T-helper 17 cell (primary cell): Measurements from ENCODE around the gene KCNQ4. TPM values are rescaled to one million over a fixed set of nuclear protein-coding genes. Genes with fewer than 3 reads are reported as not detected.
A peak's percentile ranks its signal among the peaks of the same experiment; 100 is the strongest.

Source experiments
- ATAC-seq: fragments of 150-1000 bp; cut with Tn5 transposase; 2 replicates; pipeline ENCODE4 v1.10.0; 2021; ENCODE audit warnings: mild to moderate bottlenecking, moderate library complexity
- DNase-seq, 3 donors: peaks; one replicate each; pipeline versions ENCODE4 v3.0.0 to v3.0.0-alpha.2; 2020 to 2021
- H3K9me3 ChIP-seq: one replicate; pipeline ENCODE4 v1.7.0; 2013; ENCODE audit warnings: low read length, mild to moderate bottlenecking; ENCODE audit not compliant: control insufficient read depth, poor library complexity, severe bottlenecking
- H3K27ac Mint-ChIP-seq: one replicate; pipeline ENCODE4 v1.8.0; 2022; ENCODE audit warnings: mild to moderate bottlenecking, moderate library complexity, mixed read lengths
- H3K27me3 Mint-ChIP-seq: one replicate; pipeline ENCODE4 v1.8.0; 2022; ENCODE audit warnings: mixed read lengths
- H3K36me3 Mint-ChIP-seq: one replicate; pipeline ENCODE4 v1.8.0; 2022; ENCODE audit warnings: low read depth, mixed read lengths
- H3K4me1 Mint-ChIP-seq: one replicate; pipeline ENCODE4 v1.8.0; 2022; ENCODE audit warnings: mild to moderate bottlenecking, mixed read lengths
- H3K4me3 Mint-ChIP-seq: one replicate; pipeline ENCODE4 v1.8.0; 2022; ENCODE audit warnings: mild to moderate bottlenecking, moderate library complexity, mixed read lengths
- total RNA-seq, 4 donors: library from RNA in 2 of 4; stranded (reverse) in 2 of 4; gene quantifications; one replicate each; pipeline ENCODE4 v1.2.3 and lab custom pipeline; 2022 to 2026

KCNQ4 gene
- total RNA-seq, 2 donors from 2014 or later = 0.17 to 0.86 TPM

- H3K4me1 Mint-ChIP-seq = peaks cover 3% of the 10 kb centered on the region
- H3K27ac Mint-ChIP-seq = no peak overlapping the region
- H3K36me3 Mint-ChIP-seq = no peaks in the 10 kb centered on the region
- DNase-seq (no peak), ATAC-seq (no peak)
- no peak overlapping the region for H3K4me3 Mint-ChIP-seq
- H3K9me3 ChIP-seq = no peaks in the 10 kb centered on the region
- H3K27me3 Mint-ChIP-seq = peaks cover 10% of the 10 kb centered on the region
These were observed 71.9 kb downstream of the KCNQ4 start for GRCh38 chr1:40855513-40855912.

GRCh38 chr1:40856116-40856515, 72.5 kb downstream of the KCNQ4 start:
- no peak overlapping the region for H3K4me3 Mint-ChIP-seq
- no peaks in the 10 kb centered on the region for H3K9me3 ChIP-seq
- H3K4me1 Mint-ChIP-seq = peaks cover 7% of the 10 kb centered on the region
- no peak overlapping the region for H3K27ac Mint-ChIP-seq
- H3K27me3 Mint-ChIP-seq = peaks cover 5% of the 10 kb centered on the region
- no peak for DNase-seq
- ATAC-seq = no peak
- H3K36me3 Mint-ChIP-seq = no peaks in the 10 kb centered on the region

- no peak for ATAC-seq
- no peaks in the 10 kb centered on the region for H3K36me3 Mint-ChIP-seq
- no peak for DNase-seq
- H3K4me3 Mint-ChIP-seq = no peak overlapping the region
- H3K4me1 Mint-ChIP-seq = peaks cover 4% of the 10 kb centered on the region
- H3K9me3 ChIP-seq = no peaks in the 10 kb centered on the region
- H3K27me3 Mint-ChIP-seq = no peaks in the 10 kb centered on the region
- no peak overlapping the region for H3K27ac Mint-ChIP-seq
These were observed 73.2 kb downstream of the KCNQ4 start for GRCh38 chr1:40856656-40857302.

GRCh38 chr1:40857737-40858136, 74.2 kb downstream of the KCNQ4 start:
- ATAC-seq = no peak
- H3K4me3 Mint-ChIP-seq = no peak overlapping the region
- no peaks in the 10 kb centered on the region for H3K36me3 Mint-ChIP-seq
- H3K27ac Mint-ChIP-seq = no peak overlapping the region
- H3K27me3 Mint-ChIP-seq = no peaks in the 10 kb centered on the region
- no peaks in the 10 kb centered on the region for H3K9me3 ChIP-seq
- H3K4me1 Mint-ChIP-seq = peaks cover 8% of the 10 kb centered on the region
- no peak for DNase-seq

GRCh38 chr1:40858856-40859416, 75.3 kb downstream of the KCNQ4 start:
- no peaks in the 10 kb centered on the region for H3K27me3 Mint-ChIP-seq
- no peaks in the 10 kb centered on the region for H3K9me3 ChIP-seq
- no peak overlapping the region for H3K27ac Mint-ChIP-seq
- H3K4me3 Mint-ChIP-seq = no peak overlapping the region
- DNase-seq (no peak), ATAC-seq (no peak)
- H3K4me1 Mint-ChIP-seq = peaks cover 9% of the 10 kb centered on the region
- no peaks in the 10 kb centered on the region for H3K36me3 Mint-ChIP-seq

- Mint-ChIP-seq H3K27me3 (no peaks in the 10 kb centered on the region), H3K36me3 (no peaks in the 10 kb centered on the region)
- no peaks in the 10 kb centered on the region for H3K9me3 ChIP-seq
These were observed 77.2 kb downstream of the KCNQ4 start for GRCh38 chr1:40860706-40861223.

GRCh38 chr1:40861224-40862003, 77.8 kb downstream of the KCNQ4 start:
- Mint-ChIP-seq H3K27ac (peak overlapping the region; percentile 37), H3K4me1 (peaks cover 9% of the 10 kb centered on the region), H3K36me3 (no peaks in the 10 kb centered on the region), H3K4me3 (peak overlapping the region; percentile 92), H3K27me3 (no peaks in the 10 kb centered on the region)
- H3K9me3 ChIP-seq = no peaks in the 10 kb centered on the region
- DNase-seq (peak in 2 of 3 donors; percentile 24 to 28), ATAC-seq (no peak)

More at GRCh38 chr1:40860706-40861223, 77.2 kb downstream of the KCNQ4 start:
- H3K4me3 Mint-ChIP-seq = peak overlapping the region; percentile 92
- H3K4me1 Mint-ChIP-seq = peaks cover 9% of the 10 kb centered on the region
- DNase-seq = no peak
- H3K27ac Mint-ChIP-seq = peak overlapping the region; percentile 37
- no peak for ATAC-seq

GRCh38 chr1:40862008-40862863, 78.6 kb downstream of the KCNQ4 start, which contains the start of gene CITED4:
Gene CITED4, minus strand, starts transcription at chr1:40862363. Its CDS starts 236 bp downstream, at chr1:40862127.
- H3K4me1 Mint-ChIP-seq = peaks cover 9% of the 10 kb centered on the region
- no peaks in the 10 kb centered on the region for H3K36me3 Mint-ChIP-seq
- H3K27ac Mint-ChIP-seq = peak within 1 kb of the TSS; percentile 75
- H3K9me3 ChIP-seq = no peaks in the 10 kb centered on the region
- H3K27me3 Mint-ChIP-seq = no peaks in the 10 kb centered on the region
- ATAC-seq = peak; percentile 96
- peak within 1 kb of the TSS; percentile 92 for H3K4me3 Mint-ChIP-seq
- DNase-seq = peak; percentile 94 to 97 (median 95)

- no peak overlapping the region for H3K27ac Mint-ChIP-seq
- no peak overlapping the region for H3K4me3 Mint-ChIP-seq
These were observed 84.6 kb downstream of the KCNQ4 start for GRCh38 chr1:40868051-40868723.

GRCh38 chr1:40870135-40870728, 86.6 kb downstream of the KCNQ4 start:
- Mint-ChIP-seq H3K4me3 (no peak overlapping the region), H3K4me1 (peaks cover 15% of the 10 kb centered on the region), H3K27me3 (no peaks in the 10 kb centered on the region), H3K36me3 (no peaks in the 10 kb centered on the region), H3K27ac (no peak overlapping the region)
- ATAC-seq (no peak), DNase-seq (no peak)
- H3K9me3 ChIP-seq = no peaks in the 10 kb centered on the region

More at GRCh38 chr1:40868051-40868723, 84.6 kb downstream of the KCNQ4 start:
- no peaks in the 10 kb centered on the region for H3K9me3 ChIP-seq
- Mint-ChIP-seq H3K27me3 (no peaks in the 10 kb centered on the region), H3K36me3 (no peaks in the 10 kb centered on the region), H3K4me1 (peaks cover under 1% of the 10 kb centered on the region)
- DNase-seq (no peak), ATAC-seq (no peak)

GRCh38 chr1:40872276-40872675, 88.7 kb downstream of the KCNQ4 start:
- peaks cover 25% of the 10 kb centered on the region for H3K4me1 Mint-ChIP-seq
- H3K27ac Mint-ChIP-seq = peak overlapping the region; percentile 84
- no peaks in the 10 kb centered on the region for H3K9me3 ChIP-seq
- ATAC-seq (no peak), DNase-seq (no peak)
- no peaks in the 10 kb centered on the region for H3K27me3 Mint-ChIP-seq
- no peak overlapping the region for H3K4me3 Mint-ChIP-seq
- no peaks in the 10 kb centered on the region for H3K36me3 Mint-ChIP-seq
